Measurements from ENCODE around the gene ULK3.

Gene ULK3

DNA sequence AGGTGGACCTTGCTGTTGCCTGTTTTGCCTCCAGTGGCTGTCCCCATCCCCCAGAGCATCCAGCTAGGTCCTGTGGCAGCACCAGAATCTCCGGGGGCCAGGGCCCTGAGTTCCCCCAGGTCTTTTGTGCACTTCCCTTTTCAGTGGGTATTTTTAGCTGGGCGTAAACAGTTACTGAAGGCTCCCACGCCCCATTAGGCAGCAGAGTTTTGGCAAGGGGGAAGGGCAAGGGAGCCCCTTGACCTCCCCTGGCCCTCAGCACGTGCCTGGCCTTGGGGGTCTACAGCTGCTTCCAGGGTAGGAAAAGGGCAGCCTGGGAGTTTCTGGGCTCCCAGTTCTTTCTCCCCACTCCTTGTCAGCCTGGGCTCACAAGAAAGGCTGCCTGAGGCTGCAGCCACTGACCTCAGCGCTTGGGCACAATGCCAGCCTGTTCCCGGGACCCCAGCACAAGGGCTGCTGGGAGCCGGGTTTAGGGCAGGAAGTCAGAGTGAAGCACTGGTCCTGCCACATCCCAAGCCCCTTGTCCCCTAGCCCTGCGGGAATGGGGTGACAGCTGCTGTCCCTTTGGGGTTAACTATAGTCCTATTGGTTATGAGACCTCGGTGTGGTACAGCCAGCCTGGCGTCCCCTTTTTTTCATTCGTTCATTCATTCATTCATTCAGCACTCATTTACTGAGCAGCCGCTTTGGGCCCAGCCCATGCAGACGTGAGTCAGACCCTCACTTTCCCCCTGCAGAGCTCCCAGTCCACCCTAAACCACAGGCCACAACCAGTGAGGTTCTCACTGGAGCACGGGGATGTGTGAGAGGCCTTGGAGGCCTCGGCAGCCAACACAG, 52.7 kb downstream of the ULK3 start (continued):
- TF ChIP-seq, protein P1, sequence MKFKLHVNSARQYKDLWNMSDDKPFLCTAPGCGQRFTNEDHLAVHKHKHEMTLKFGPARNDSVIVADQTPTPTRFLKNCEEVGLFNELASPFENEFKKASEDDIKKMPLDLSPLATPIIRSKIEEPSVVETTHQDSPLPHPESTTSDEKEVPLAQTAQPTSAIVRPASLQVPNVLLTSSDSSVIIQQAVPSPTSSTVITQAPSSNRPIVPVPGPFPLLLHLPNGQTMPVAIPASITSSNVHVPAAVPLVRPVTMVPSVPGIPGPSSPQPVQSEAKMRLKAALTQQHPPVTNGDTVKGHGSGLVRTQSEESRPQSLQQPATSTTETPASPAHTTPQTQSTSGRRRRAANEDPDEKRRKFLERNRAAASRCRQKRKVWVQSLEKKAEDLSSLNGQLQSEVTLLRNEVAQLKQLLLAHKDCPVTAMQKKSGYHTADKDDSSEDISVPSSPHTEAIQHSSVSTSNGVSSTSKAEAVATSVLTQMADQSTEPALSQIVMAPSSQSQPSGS (tag by site-specific recombination; IDR thresholded peaks at IDR 0.05; ENCODE audit: low read depth), result no peak
- no peak for TF ChIP-seq ZNF530 (tag by site-specific recombination; IDR thresholded peaks at IDR 0.05; ENCODE audit: low read depth)
- no peak for TF ChIP-seq ZNF248 (tag by site-specific recombination; IDR thresholded peaks at IDR 0.05)
- TF ChIP-seq SP7 (tag by site-specific recombination; IDR thresholded peaks at IDR 0.05), result peak; percentile 52; the same call in 1 of the 2 replicates
- TF ChIP-seq SP3 (tag by site-specific recombination; IDR thresholded peaks at IDR 0.05), result no peak
- TF ChIP-seq ZIC2 (tag by site-specific recombination; IDR thresholded peaks at IDR 0.05), result peak; percentile 75
- no peak for TF ChIP-seq ZNF560 (tag by site-specific recombination; IDR thresholded peaks at IDR 0.05; ENCODE audit: borderline replicate concordance)
- TF ChIP-seq ZBTB20 (tag by site-specific recombination; IDR thresholded peaks at IDR 0.05), result peak; percentile 96
- TF ChIP-seq, protein P2, sequence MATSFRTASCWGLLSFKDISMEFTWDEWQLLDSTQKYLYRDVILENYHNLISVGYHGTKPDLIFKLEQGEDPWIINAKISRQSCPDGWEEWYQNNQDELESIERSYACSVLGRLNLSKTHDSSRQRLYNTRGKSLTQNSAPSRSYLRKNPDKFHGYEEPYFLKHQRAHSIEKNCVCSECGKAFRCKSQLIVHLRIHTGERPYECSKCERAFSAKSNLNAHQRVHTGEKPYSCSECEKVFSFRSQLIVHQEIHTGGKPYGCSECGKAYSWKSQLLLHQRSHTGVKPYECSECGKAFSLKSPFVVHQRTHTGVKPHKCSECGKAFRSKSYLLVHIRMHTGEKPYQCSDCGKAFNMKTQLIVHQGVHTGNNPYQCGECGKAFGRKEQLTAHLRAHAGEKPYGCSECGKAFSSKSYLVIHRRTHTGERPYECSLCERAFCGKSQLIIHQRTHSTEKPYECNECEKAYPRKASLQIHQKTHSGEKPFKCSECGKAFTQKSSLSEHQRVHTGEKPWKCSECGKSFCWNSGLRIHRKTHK (tag by site-specific recombination; IDR thresholded peaks at IDR 0.05), result no peak
- TF ChIP-seq ZNF830 (tag by site-specific recombination; IDR thresholded peaks at IDR 0.05; ENCODE audit: low read depth), result no peak
- no peak for TF ChIP-seq ZNF214 (tag by site-specific recombination; IDR thresholded peaks at IDR 0.05; ENCODE audit: borderline replicate concordance)
- peak; percentile 43; the same call in 1 of the 2 replicates for TF ChIP-seq PRDM1 (tag by site-specific recombination; IDR thresholded peaks at IDR 0.05)
- 0 out of 2 replicates have a peak, but pooled peaks have one; percentile 26 for TF ChIP-seq ZSCAN23 (tag by site-specific recombination; IDR thresholded peaks at IDR 0.05)
- peak; percentile 91 for TF ChIP-seq ZNF660 (tag by site-specific recombination; IDR thresholded peaks at IDR 0.05)
- TF ChIP-seq ZSCAN30 (tag by site-specific recombination; IDR thresholded peaks at IDR 0.05), result peak; percentile 91
- peak; percentile 90 for TF ChIP-seq ZNF335 (tag by site-specific recombination; conservative IDR thresholded peaks at IDR 0.05)
- TF ChIP-seq ZBTB17 (tag by site-specific recombination; IDR thresholded peaks at IDR 0.05), result peak; percentile 89
- 0 out of 2 replicates have a peak, but pooled peaks have one; percentile 17 for TF ChIP-seq ZFHX2 (tag by site-specific recombination; conservative IDR thresholded peaks at IDR 0.05)
- TF ChIP-seq ZFP3 (tag by site-specific recombination; IDR thresholded peaks at IDR 0.05; ENCODE audit: low read depth), result no peak
- TF ChIP-seq, protein P3, sequence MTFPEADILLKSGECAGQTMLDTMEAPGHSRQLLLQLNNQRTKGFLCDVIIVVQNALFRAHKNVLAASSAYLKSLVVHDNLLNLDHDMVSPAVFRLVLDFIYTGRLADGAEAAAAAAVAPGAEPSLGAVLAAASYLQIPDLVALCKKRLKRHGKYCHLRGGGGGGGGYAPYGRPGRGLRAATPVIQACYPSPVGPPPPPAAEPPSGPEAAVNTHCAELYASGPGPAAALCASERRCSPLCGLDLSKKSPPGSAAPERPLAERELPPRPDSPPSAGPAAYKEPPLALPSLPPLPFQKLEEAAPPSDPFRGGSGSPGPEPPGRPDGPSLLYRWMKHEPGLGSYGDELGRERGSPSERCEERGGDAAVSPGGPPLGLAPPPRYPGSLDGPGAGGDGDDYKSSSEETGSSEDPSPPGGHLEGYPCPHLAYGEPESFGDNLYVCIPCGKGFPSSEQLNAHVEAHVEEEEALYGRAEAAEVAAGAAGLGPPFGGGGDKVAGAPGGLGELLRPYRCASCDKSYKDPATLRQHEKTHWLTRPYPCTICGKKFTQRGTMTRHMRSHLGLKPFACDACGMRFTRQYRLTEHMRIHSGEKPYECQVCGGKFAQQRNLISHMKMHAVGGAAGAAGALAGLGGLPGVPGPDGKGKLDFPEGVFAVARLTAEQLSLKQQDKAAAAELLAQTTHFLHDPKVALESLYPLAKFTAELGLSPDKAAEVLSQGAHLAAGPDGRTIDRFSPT (tag by site-specific recombination; IDR thresholded peaks at IDR 0.05), result 0 out of 2 replicates have a peak, but pooled peaks have one; percentile 39
- TF ChIP-seq, protein P4, sequence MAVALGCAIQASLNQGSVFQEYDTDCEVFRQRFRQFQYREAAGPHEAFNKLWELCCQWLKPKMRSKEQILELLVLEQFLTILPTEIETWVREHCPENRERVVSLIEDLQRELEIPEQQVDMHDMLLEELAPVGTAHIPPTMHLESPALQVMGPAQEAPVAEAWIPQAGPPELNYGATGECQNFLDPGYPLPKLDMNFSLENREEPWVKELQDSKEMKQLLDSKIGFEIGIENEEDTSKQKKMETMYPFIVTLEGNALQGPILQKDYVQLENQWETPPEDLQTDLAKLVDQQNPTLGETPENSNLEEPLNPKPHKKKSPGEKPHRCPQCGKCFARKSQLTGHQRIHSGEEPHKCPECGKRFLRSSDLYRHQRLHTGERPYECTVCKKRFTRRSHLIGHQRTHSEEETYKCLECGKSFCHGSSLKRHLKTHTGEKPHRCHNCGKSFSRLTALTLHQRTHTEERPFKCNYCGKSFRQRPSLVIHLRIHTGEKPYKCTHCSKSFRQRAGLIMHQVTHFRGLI (tag by site-specific recombination; IDR thresholded peaks at IDR 0.05), result peak; percentile 48; the same call in 1 of the 2 replicates
- TF ChIP-seq, protein P5, sequence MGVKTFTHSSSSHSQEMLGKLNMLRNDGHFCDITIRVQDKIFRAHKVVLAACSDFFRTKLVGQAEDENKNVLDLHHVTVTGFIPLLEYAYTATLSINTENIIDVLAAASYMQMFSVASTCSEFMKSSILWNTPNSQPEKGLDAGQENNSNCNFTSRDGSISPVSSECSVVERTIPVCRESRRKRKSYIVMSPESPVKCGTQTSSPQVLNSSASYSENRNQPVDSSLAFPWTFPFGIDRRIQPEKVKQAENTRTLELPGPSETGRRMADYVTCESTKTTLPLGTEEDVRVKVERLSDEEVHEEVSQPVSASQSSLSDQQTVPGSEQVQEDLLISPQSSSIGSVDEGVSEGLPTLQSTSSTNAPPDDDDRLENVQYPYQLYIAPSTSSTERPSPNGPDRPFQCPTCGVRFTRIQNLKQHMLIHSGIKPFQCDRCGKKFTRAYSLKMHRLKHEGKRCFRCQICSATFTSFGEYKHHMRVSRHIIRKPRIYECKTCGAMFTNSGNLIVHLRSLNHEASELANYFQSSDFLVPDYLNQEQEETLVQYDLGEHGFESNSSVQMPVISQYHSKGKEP (tag by site-specific recombination; IDR thresholded peaks at IDR 0.05), result 0 out of 2 replicates have a peak, but pooled peaks have one; percentile 19
- TF ChIP-seq ZNF114 (tag by site-specific recombination; IDR thresholded peaks at IDR 0.05), result no peak
- peak; percentile 90; the same call in 1 of the 2 replicates for TF ChIP-seq ZNF664 (tag by site-specific recombination; IDR thresholded peaks at IDR 0.05)
- TF ChIP-seq, protein P6, sequence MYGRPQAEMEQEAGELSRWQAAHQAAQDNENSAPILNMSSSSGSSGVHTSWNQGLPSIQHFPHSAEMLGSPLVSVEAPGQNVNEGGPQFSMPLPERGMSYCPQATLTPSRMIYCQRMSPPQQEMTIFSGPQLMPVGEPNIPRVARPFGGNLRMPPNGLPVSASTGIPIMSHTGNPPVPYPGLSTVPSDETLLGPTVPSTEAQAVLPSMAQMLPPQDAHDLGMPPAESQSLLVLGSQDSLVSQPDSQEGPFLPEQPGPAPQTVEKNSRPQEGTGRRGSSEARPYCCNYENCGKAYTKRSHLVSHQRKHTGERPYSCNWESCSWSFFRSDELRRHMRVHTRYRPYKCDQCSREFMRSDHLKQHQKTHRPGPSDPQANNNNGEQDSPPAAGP (tag by site-specific recombination; IDR thresholded peaks at IDR 0.05), result 0 out of 2 replicates have a peak, but pooled peaks have one; percentile 76
- peak; percentile 74 for TF ChIP-seq ZNF629 (tag by site-specific recombination; IDR thresholded peaks at IDR 0.05)
- TF ChIP-seq, protein P7, sequence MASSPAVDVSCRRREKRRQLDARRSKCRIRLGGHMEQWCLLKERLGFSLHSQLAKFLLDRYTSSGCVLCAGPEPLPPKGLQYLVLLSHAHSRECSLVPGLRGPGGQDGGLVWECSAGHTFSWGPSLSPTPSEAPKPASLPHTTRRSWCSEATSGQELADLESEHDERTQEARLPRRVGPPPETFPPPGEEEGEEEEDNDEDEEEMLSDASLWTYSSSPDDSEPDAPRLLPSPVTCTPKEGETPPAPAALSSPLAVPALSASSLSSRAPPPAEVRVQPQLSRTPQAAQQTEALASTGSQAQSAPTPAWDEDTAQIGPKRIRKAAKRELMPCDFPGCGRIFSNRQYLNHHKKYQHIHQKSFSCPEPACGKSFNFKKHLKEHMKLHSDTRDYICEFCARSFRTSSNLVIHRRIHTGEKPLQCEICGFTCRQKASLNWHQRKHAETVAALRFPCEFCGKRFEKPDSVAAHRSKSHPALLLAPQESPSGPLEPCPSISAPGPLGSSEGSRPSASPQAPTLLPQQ (tag by site-specific recombination; IDR thresholded peaks at IDR 0.05), result peak; percentile 66
- TF ChIP-seq ZNF223 (tag by site-specific recombination; IDR thresholded peaks at IDR 0.05), result no peak
